Measurements from ENCODE around the gene YPEL2.

Gene YPEL2

GRCh38 chr17:59330053-59330942, 1.2 kb upstream of the YPEL2 start:
- peak; percentile 6 for DNase-seq

- peak; percentile 18 for DNase-seq
Observed at GRCh38 chr17:59331929-59332748, 684 bp downstream of the YPEL2 start.

GRCh38 chr17:59332749-59333377, 1.4 kb downstream of the YPEL2 start:
- DNase-seq: no peak

- no peak for DNase-seq
Observed at GRCh38 chr17:59333836-59334235, 2.4 kb downstream of the YPEL2 start.

- no peak for DNase-seq
Observed at GRCh38 chr17:59335685-59336084, 4.2 kb downstream of the YPEL2 start.

- DNase-seq: no peak
Observed at GRCh38 chr17:59337741-59338299, 6.4 kb downstream of the YPEL2 start.

- no peak for DNase-seq
Observed at GRCh38 chr17:59338498-59338897, 7.0 kb downstream of the YPEL2 start.

GRCh38 chr17:59341922-59342321, 10.5 kb downstream of the YPEL2 start:
- DNase-seq: no peak

GRCh38 chr17:59342681-59343131, 11.3 kb downstream of the YPEL2 start:
- DNase-seq: no peak

GRCh38 chr17:59345476-59345875, 14.0 kb downstream of the YPEL2 start:
- DNase-seq: no peak

- no peak for DNase-seq
Observed at GRCh38 chr17:59346341-59346740, 14.9 kb downstream of the YPEL2 start.

- no peak for DNase-seq
Observed at GRCh38 chr17:59346876-59347407, 15.5 kb downstream of the YPEL2 start.

- no peak for DNase-seq
Observed at GRCh38 chr17:59347975-59348391, 16.5 kb downstream of the YPEL2 start.

GRCh38 chr17:59349178-59349577, 17.7 kb downstream of the YPEL2 start:
- DNase-seq: no peak

GRCh38 chr17:59353106-59353854, 21.8 kb downstream of the YPEL2 start:
- DNase-seq: peak; percentile 16

- no peak for DNase-seq
Observed at GRCh38 chr17:59353936-59354755, 22.7 kb downstream of the YPEL2 start.

GRCh38 chr17:59355030-59355701, 23.7 kb downstream of the YPEL2 start:
- no peak for DNase-seq

- no peak for DNase-seq
Observed at GRCh38 chr17:59355702-59356325, 24.4 kb downstream of the YPEL2 start.

- DNase-seq: no peak
Observed at GRCh38 chr17:59356543-59357218, 25.2 kb downstream of the YPEL2 start.

Data from CD4-positive, alpha-beta T cell treated with Interleukin-21 for 1 hour (primary cell).